HEK293T (cell line): ENCODE measurements around the gene PBX1.

Experiments used
- ARNT ChIP-seq: fragments of 450-650 bp; IDR thresholded peaks from 2 replicates; pipeline ENCODE4 v1.6.1; 2017; ENCODE audit warnings: mild to moderate bottlenecking
- CTBP1 ChIP-seq: fragments of 450-650 bp; IDR thresholded peaks from 2 replicates; pipeline ENCODE4 v1.6.1; 2016; ENCODE audit warnings: borderline replicate concordance
- ELF4 ChIP-seq: fragments of 450-650 bp; IDR thresholded peaks from 2 replicates; pipeline ENCODE4 v1.6.1; 2017; ENCODE audit warnings: antibody characterized with exemption
- FOXK2 ChIP-seq: fragments of 450-650 bp; IDR thresholded peaks from 2 replicates; pipeline ENCODE4 v1.6.1; 2016; ENCODE audit warnings: mild to moderate bottlenecking
- FOXM1 ChIP-seq: fragments of 450-650 bp; IDR thresholded peaks from 2 replicates; pipeline ENCODE4 v1.6.1; 2017; ENCODE audit warnings: mild to moderate bottlenecking, borderline replicate concordance
- SUZ12 ChIP-seq: fragments of 450-650 bp; IDR thresholded peaks from 2 replicates; pipeline ENCODE4 v1.6.1; 2016; ENCODE audit warnings: mild to moderate bottlenecking
- TARDBP ChIP-seq: fragments of 450-650 bp; IDR thresholded peaks from 2 replicates; pipeline ENCODE4 v1.6.1; 2016
- ZNF384 ChIP-seq: fragments of 450-650 bp; IDR thresholded peaks from 2 replicates; pipeline ENCODE4 v1.6.1; 2016

DNA sequence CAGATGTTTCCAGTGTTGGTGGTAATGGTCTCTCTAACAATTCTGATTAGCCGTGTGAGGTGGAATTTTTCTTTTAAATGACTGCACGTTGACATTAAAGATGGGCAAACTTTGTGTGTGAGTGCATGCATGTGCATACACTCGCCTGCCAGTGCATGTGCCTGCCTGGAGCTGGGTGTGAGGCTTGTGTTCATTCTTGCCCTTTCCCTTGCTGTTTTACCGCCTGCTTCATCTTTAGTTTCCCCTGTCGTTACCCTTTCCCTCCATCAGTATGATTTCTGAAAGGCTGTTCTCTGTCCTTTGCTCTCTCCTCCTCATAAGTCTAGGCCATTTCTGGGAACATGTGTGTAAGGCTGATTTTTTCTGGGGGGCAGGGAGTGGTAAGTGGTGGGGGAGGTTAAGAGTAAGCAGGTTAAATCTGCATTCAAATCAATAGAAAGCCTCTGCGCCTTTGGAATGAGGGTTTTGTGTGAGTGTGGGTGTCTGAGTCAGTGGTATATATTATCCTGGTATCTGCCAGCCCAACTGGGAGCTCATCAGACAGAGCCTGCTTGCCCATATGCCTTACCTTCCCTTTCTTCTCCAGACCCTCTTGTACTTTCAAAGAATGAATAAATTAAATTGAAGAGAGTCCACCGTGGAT is 112.5 kb downstream of the PBX1 start:
- TF ChIP-seq ELF4 (no peak), FOXK2 (no peak), FOXM1 (no peak), SUZ12 (no peak), ARNT (no peak), CTBP1 (no peak), ZNF384 (no peak), TARDBP (no peak)
